Left ventricle myocardium superior (tissue), 1 donor: ENCODE measurements around the gene PLSCR2. TPM values are rescaled to one million over a fixed set of nuclear protein-coding genes. Genes with fewer than 3 reads are reported as not detected.
"Not testable (repeated sequence)": the region's sequence is repeated elsewhere in the genome, so short reads cannot be mapped to it uniquely, and the experiment has no call there.

ENCODE experiments used
- ATAC-seq: fragments of 200-7000 bp; cut with Tn5 transposase; one replicate; pipeline ENCODE4 v1.9.1; 2020; ENCODE audit warnings: mild to moderate bottlenecking, moderate library complexity
- DNase-seq: peaks from one replicate; pipeline ENCODE4 v3.0.0-alpha.2; 2020
- intact Hi-C: fragments of 100-400 bp; cut with micrococcal nuclease; formaldehyde crosslinking; loops from one replicate; pipeline ENCODE4 v1.11.0; 2022
- long read RNA-seq: library from polyadenylated mRNA; unstranded; transcript quantifications from one replicate; pipeline ENCODE4 v2.0.0, GENCODE V29; 2021
- total RNA-seq: library from RNA; stranded (reverse); fragmentation: NEBNext Ultra II Directional; extraction: Animal tissue kit (Norgen Biotek cat#: 25700); gene quantifications from one replicate; pipeline ENCODE4 v1.2.1, GENCODE V29; 2021
- donor health status: DM: no; HTN: yes; CAD: no; lungs with severe emphysema.

PLSCR2 gene, protein sequence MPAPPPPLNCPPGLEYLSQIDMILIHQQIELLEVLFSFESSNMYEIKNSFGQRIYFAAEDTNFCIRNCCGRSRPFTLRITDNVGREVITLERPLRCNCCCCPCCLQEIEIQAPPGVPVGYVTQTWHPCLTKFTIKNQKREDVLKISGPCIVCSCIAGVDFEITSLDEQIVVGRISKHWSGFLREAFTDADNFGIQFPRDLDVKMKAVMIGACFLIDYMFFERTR
- not detected for total RNA-seq
- long read RNA-seq, result 0 reads

DNA sequence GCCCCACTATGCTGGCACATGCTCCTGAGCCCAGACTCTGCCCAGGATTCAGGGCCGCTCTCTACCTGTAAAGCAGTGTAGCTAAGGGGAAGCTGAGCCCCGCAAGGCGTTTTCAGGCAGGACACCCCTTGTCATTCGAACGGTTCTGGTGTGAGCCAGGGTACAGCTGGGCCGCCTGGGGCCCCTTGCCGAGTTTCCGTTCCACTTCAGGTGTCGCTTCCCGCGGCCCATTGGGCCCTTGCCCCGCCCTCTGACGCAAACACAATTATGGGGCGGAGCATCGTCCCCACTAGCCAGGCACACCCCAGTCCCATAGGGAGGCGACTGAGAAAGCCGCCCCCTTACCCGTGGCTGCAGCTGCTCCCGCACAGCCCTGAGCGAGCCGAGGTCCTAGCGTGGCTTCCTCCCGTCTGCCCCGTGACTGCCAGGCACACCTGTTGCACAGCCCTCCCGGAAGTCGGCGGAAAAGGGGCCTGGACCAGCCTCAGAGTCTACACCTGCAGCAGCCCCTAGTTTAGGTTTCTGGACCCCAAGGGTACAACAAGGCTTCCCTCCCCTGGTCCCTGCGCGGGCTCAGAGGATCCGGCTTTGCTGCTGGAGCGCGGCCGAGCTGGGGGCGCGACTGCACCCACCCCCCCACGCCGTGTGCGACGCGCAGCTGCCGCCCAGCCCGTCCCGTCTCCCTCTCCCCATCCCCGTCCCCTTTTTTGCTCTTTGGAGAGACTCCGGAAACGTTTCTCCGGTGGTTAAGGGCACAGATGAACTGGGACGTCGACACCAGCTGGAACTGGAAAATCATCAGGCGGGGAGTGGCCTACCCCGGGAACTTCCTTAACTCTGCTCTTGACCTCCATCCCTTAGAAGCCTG is at the start of gene PLSCR2:
Gene PLSCR2 (minus strand): TSS at position 412 of the 868 bp plus-strand sequence. CDS start 9,657 bp downstream, outside the sequence.
- ATAC-seq (peak; percentile 87), DNase-seq (peak; percentile 69)
- intact Hi-C loops, result no loop called here

DNA sequence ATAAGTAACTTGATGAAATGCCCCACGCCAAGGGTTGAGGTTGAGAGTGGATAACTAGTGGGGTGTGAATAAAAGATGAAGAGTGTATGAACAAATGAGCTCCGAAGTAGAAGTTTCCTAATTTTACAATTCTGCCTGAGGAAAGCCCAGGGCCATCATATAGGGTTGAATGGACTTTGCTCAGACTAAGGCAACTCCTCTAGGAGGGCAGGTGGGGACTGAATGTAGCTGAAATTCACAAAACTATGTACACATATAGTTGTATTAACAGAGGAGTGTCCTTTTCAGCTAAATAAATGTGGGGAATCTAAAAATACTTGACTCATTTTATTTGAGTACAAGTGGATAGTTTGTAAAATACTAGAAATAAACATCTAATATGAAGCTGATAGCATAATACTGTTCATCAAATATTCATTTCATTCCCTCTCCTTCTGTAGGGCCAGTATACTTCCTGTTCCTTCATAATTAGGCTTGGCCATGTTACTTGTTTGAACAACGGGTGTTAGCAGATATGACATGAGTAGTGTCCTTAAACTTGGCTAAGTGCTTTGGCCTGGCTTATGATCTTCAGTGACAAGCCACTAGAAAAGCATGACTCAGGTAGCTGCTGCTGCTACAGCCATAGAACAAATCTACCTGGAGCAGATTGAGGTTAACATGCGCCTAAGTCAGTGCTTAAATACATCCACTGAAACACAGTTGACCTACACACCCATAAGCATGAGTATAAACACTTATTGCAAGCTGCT is 48.5 kb upstream of the PLSCR2 start:
- intact Hi-C loops, result no loop called here
- ATAC-seq (peak; percentile 75), DNase-seq (no peak)

DNA sequence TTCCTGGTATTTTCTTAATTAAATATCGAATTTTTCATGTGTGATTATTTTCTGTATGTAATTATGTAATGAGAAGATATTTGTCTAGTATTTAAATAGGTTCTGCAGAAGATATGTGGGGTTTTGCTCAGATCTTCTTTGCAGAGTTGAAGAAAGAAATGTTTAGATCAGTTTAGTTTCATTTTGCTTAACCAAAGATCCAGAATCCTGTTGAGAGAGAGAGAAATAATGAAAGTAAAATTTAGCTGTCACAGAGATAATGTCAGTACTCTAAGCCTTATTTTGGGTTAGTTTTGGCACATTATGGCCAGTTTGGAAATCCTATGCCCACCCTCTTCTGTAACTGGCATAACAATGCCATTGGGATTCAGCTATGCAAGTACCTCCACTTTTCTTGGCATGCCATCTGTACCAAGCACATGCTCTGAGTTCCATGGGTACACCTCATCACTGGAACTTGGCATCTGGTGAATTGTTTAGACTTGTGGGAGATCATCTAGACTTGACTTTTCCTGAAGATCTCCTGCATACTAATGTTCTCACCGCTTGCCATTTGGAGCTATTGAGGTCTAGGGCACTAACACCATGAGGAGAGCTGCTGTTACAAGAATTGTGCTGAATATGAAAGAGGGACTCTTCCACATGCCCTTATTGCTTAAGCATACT is 44.2 kb upstream of the PLSCR2 start:
- DNase-seq (no peak), ATAC-seq (no peak)
- intact Hi-C loops, result no loop called here

DNA sequence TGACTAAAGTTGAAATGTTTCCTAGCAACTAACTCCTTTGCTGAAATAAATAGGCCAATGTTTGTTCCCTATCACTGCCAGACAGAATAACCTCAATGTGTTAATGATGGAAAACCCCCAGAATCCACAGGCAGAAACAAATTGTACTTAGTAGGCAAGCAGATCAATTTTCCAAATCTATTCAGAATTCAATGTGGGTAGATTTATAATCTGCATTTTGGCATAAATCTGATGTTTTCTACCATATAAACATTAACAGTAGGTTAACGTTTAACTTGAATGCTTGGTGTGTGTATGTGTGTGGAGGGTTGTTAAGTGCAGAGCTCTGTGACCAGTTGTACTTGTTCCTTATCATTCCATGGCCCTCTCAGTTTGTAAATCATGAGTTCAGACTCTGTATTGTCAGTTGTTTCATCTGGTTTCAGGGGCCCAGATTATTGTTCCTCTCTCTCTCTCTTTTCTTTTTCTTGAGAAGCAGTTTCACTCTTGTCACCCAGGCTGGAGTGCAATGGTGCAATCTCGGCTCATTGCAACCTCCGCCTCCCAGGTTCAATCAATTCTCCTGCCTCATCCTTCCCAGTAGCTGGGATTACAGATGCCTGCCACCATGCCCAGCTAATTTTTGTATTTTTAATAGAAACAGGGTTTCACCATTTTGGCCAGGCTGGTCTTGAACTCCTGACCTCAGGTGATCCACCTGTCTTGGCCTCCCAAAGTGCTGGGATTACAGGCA is 42.2 kb upstream of the PLSCR2 start:
- intact Hi-C loops, result no loop called here
- DNase-seq (no peak), ATAC-seq (no peak)

DNA sequence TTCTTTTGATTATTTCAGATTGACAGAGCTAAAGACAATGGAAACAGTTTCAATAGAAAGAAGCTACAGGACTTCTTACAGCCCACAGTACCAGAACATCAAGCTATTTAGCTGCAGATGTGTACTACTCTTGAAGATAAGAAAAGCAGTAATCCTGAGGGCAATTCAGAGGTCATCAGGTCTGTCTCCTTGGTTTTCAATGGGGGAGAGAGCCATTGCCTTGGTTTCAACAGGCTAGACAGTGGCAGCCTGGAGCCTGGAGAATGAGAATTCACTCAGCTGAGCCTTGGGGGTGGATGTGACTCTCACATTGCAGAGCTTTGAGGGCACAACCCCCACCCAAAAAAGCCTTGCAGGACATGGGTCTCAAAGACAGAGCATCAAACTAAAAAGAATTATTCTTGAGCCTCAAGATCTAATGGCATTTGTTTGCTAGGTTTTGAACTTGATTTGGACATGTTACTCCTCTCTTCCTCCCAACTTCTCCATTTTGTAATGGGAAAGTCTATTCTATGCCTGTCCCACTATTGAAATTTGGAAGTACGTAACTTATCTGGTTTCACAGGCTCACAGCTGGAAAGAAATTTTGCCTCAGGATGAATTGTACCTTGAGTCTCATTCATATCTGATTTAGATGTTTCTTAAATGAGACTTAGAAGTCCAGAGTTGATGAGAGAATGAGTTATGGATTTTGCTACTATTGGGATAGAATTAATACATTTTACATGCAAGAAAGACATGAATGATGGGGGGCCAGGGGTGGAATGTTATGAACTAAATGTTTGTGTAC is 38.2 kb upstream of the PLSCR2 start:
- ATAC-seq (no peak), DNase-seq (no peak)
- intact Hi-C loops, result no loop called here

DNA sequence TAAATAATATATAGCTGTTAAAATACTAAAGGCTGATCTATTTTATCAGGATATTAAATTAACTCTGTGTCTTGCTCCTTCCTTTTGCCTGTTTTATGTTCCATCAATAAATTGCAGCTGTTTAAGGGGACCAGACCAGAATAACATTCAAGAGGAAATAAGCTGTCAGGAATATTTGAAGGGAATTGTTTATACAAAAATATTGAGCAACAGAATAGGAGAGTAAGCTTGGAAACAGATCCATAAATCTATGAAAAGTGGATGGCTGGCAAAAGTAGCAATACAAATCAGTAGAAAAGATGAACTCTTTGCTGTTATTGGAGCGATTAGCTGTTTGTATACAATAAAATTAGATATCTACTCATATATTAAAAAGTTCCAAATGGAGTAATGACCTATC is 36.2 kb upstream of the PLSCR2 start:
- DNase-seq (no peak), ATAC-seq (no peak)
- intact Hi-C loops, result no loop called here

DNA sequence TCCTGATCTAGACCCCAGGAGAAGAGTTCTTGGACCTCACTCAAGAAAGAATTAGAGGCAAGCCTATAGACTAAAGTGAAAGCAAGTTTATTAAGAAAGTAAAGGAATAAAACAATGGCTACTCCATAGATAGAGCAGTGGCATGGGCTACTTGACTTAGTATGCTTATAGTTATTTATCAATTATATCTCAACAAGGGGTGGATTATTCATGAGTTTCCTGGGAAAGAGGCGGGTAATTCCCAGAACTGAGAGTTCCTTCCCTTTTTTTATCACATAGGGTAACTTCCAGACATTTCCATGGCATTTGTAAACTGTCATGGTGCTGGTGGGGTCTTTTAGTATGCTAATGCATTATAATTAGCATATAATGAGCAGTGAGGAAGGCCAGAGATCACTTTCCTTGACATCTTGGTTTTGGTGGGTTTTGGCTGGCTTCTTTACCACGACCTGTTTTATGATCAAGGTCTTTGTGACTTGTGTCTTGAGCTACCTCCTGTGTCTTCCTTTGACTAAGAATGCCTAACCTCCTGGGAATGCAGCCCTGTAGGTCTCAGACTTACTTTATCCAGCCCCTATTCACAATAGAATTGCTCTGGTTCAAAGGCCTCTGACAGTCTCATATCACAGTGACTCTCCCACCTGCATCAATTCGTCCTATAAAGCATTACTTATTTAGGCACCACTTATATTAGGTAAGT is 35.3 kb upstream of the PLSCR2 start:
- DNase-seq (no peak), ATAC-seq (no peak)
- intact Hi-C loops, result no loop called here

DNA sequence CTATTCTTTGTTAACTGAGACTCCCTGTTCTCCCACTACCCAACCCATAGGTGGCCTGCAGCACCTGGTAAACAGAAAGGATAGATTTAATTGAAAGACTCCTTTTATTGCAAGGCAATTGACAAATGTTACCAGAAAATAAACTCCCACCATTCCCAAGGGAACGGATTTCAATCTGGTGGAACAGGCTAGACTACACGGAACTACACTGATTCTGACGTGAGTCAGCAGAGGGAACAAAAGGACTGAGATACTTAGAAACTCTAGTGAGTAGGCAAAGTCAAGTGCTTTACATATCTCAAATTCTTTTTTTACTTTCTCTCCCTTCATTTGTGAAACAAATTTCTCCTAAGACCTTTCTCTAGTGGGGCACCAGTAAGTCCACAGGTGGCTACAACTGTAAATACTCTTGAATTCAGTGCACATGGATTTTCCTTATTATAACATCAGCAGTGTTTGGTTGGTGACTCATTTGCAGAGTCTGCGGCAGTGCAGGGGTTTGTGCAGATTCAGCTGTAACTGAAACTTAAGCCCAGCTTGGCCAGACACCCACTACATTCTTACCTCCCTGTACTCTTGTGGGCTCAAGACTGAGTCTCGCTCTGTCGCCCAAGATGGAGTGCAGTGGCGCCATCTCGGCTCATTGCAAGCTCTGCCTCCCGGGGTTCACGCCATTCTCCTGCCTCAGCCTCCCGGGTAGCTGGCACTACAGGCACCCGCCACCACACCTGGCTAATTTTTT is 34.3 kb upstream of the PLSCR2 start:
- intact Hi-C loops, result no loop called here
- DNase-seq (no peak), ATAC-seq (no peak)

DNA sequence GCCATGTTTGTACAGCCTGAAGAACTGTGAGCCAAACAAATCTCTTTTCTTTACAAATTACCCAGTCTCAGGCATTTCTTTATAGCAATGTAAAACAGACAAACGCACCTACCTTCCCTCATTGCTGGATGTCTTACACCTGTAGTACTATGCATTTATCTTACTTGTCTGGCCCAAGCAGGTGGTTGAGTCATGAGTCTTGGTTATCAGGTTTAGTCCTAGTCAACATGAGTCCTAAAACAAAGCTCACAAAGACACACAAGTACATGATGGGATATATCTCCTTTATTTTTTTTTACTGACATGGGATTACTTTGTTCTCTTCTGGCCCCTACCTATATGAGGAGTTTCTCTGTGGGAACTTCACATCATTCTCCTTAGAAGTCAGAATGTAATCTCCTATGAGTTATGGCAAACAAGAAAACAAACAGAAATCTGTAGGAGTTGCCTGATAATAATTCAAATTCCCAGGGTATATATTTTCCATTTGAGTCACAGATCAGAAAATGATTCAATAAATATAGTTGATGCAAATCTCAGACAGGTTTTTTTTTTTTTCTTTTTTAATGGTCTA is 33.6 kb upstream of the PLSCR2 start:
- no peak for DNase-seq
- ATAC-seq, result no peak

DNA sequence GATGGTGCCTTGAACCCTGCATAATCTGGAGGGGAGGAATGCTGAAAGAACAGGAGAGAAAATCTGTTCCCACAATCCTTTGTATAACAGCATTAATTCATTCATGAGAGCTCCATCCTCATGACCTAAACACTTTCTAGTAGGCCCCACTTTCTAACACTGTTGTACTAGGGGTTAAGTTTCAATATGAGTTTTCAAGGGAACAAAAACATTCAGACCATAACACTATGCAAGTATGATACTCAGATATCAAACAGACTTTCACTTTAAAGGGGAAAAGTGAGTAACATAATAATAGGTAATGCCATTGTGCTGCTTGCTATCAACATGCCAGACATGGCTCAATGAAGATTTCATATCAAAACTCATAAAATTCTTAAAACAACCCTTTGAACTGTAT is 32.4 kb upstream of the PLSCR2 start:
- intact Hi-C loops, result no loop called here
- DNase-seq (no peak), ATAC-seq (no peak)

More for the DNA sequence above, 33.6 kb upstream of the PLSCR2 start:
- intact Hi-C loops, result no loop called here

DNA sequence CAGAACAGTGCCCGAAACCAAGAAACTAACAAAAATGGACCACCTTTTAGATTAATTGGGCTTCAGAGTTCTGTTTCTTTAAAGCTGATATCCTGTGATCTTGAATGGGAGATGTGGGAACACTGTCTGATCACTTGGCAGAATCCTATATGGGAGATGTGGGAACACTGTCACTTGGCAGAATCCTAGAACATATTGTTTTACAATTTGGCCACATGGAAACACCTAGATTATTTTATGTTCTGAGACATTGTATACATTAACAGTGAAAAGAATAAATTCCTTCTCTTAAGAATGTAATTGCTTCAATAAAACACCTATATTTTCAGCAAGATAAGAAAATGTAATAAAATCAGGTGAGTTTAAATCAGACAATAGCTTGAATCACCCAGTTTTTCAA is 30.3 kb upstream of the PLSCR2 start:
- intact Hi-C loops, result no loop called here
- ATAC-seq, result no peak
- no peak for DNase-seq

DNA sequence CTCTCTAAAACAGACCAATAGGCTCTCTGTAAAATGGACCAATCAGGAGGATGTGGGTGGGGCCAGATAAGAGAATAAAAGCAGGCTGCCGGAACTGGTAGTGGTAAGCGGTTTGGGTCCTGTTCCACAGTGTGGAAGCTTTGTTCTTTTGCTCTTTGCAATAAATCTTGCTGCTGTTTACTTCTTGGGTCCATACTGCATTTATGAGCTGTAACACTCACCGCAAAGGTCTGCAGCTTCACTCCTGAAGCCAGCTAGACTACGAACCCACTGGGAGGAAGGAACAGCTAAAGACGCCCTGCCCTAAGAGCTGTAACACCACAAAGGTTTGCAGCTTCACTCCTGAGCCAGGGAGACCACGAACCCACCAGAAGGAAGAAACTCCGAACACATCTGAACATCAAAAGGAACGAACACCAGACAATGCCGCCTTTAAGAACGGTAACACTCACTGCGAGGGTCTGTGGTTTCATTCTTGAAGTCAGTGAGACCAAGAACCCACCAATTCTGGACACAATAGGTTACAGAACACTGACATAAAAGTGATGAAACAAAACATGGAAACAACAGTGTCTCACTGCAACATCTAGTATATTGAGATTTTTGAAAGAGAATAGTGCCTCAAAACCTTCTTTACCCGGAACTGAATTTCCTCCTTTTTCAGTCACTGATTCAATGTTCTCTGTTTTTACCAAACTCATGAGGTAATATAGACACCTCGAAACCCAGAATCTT is 28.8 kb upstream of the PLSCR2 start:
- no peak for DNase-seq
- ATAC-seq, result no peak
- intact Hi-C loops, result no loop called here

DNA sequence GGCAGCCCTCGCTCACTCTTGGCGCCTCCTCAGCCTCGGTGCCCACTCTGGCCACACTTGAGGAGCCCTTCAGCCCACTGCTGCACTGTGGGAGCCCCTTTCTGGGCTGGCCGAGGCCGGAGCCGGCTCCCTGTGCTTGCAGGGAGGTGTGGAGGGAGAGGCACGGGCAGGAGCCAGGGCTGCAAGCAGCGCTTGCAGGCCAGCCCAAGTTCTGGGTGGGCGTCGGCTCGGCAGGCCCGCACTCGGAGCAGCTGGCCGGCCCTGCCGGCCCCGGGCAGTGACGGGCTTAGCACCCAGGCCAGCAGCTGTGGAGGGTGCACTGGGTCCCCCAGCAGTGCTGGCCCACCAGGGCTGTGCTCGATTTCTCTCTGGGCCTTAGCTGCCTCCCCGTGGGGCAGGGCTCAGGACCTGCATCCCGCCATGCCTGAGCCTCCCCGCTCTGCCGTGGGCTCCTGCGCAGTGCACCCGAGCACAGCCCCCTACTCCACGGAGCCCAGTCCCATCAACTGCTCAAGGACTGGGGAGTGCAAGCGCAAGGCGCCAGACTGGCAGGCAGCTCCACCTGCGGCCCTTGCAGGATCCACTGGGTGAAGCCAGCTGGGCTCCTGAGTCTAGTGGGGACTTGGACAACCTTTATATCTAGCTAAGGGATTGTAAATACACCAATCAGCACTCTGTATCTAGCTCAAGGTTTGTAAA is 27.9 kb upstream of the PLSCR2 start:
- ATAC-seq, intact Hi-C loops: not testable (repeated sequence)
- peak; percentile 19 for DNase-seq

DNA sequence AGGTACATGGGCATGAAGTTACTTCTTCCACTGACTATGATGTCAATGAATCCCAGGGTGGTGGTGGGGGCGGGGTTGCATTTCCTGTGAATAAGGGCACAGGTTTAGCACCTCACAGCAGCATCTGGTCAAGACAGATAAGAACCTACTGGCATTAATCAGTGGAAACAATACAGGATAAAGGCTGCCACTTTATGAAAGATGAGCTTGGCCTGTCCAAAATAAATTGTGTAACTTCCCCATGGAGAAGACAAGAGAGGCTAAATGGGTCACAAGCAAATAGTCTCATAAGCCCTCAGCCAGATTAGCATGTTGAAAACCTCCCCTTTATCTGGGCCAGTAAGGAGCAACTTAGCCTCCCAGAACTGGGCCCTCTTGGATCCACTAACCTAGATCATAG is 27.4 kb upstream of the PLSCR2 start:
- ATAC-seq (no peak), DNase-seq (no peak)
- intact Hi-C loops, result no loop called here

DNA sequence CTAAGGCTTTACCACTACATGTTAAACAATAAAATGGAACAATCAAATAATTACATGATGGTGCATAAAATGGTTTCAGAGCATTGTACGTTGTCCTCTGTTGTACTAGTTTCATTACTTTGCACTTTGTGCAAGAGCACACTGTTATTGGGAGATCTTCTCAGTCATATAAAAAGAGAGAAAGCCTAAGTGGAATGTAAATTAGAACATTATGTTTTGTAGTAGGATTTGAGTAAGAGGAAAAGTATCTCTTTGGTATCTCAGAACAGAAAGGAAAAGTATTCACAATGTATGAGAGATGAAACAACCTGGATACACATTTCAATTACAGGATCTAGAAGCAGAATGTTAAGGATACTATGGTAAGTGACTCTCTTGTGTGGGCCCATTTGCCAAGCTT is 26.9 kb upstream of the PLSCR2 start:
- intact Hi-C loops, result no loop called here
- DNase-seq (no peak), ATAC-seq (no peak)
